GM12878 (cell line): ENCODE measurements around the gene PJA1. TPM values are rescaled to one million over a fixed set of nuclear protein-coding genes. Genes with fewer than 3 reads are reported as not detected.

Source experiments
- ATAC-seq: fragments of 200-7000 bp; cut with Tn5 transposase; 3 replicates; pipeline ENCODE4 v1.9.1; 2020; ENCODE audit warnings: mild to moderate bottlenecking, moderate library complexity
- BruUV-seq: library from RNA; stranded (reverse); fragments of 400-500 nt; replicated peaks from 2 replicates; lab custom pipeline; 2021; lab: Mats Ljungman, UMichigan
- CTCF ChIA-PET: fragments of 300-600 bp; sonication (Branson Sonifier 250); formaldehyde crosslinking; extraction: SDS; loops from one replicate; lab custom pipeline; 2021; ENCODE audit warnings: inconsistent platforms; lab: Yijun Ruan, JAX
- POLR2A ChIA-PET: fragments of 350-600 bp; formaldehyde crosslinking; extraction: SDS; loops from one replicate; lab custom pipeline; 2021; ENCODE audit warnings: inconsistent platforms; lab: Charles Lee
- RAD21 ChIA-PET: fragments of 300-600 bp; sonication (Branson Sonifier 250); formaldehyde crosslinking; loops from one replicate; lab custom pipeline; 2023; ENCODE audit warnings: antibody characterized with exemption; ENCODE audit not compliant: unreplicated experiment; lab: Charles Lee
- SMC1A ChIA-PET: fragments of 300-600 bp; sonication (Branson Sonifier 250); formaldehyde crosslinking; loops from one replicate; lab custom pipeline; 2023; ENCODE audit not compliant: unreplicated experiment, uncharacterized antibody; lab: Charles Lee
- DNase-seq: peaks from one replicate; pipeline ENCODE4 v3.0.0-alpha.2; 2011; ENCODE audit warnings: low read depth, low spot score
- FAIRE-seq: peaks from 3 replicates; lab custom pipeline; 2011; peaks lifted over from hg19 to GRCh38; lab: Jason Lieb, UNC
- H2AFZ ChIP-seq: 2 replicates; pipeline ENCODE4 v1.6.0; 2011; ENCODE audit warnings: low read depth, low read length, control low read depth; ENCODE audit not compliant: control insufficient read depth
- H3K27ac ChIP-seq: 2 replicates; pipeline ENCODE4 v1.5.1; 2011; ENCODE audit warnings: control low read depth; ENCODE audit not compliant: control insufficient read depth, insufficient read depth
- H3K27me3 ChIP-seq, 2 experiments: replicated peaks in 1 of 2; 2 replicates each; pipeline versions ENCODE4 v1.6.0 to v1.6.1; 2011; ENCODE audit warnings: low read length in 1 of 2; ENCODE audit not compliant: control insufficient read depth in 2 of 2, insufficient read depth in 2 of 2
- H3K36me3 ChIP-seq, 2 experiments: 2 replicates each; pipeline ENCODE4 v1.5.1; 2011; ENCODE audit warnings: low read length in 1 of 2; ENCODE audit not compliant: control insufficient read depth in 2 of 2, insufficient read depth in 2 of 2
- H3K4me1 ChIP-seq: 2 replicates; pipeline ENCODE4 v1.6.1; 2011; ENCODE audit warnings: mild to moderate bottlenecking, low read length, moderate library complexity, mixed read lengths; ENCODE audit not compliant: control insufficient read depth, insufficient read depth
- H3K4me2 ChIP-seq: 2 replicates; pipeline ENCODE4 v1.6.0; 2011; ENCODE audit warnings: control low read depth; ENCODE audit not compliant: control insufficient read depth, insufficient read depth
- H3K4me3 ChIP-seq: fragments of 200-600 bp; sonication (generic); 2 replicates; pipeline ENCODE4 v1.5.1; 2016
- H3K79me2 ChIP-seq: 2 replicates; pipeline ENCODE4 v1.6.0; 2011; ENCODE audit warnings: low read length; ENCODE audit not compliant: control insufficient read depth, insufficient read depth
- H3K9ac ChIP-seq: 2 replicates; pipeline ENCODE4 v1.8.0; 2011; ENCODE audit warnings: low read length, control low read depth, mixed read lengths; ENCODE audit not compliant: control insufficient read depth, insufficient read depth
- H3K9me3 ChIP-seq: replicated peaks from 3 replicates; pipeline ENCODE4 v1.5.1; 2011; ENCODE audit warnings: mild to moderate bottlenecking, low read length; ENCODE audit not compliant: control insufficient read depth, insufficient read depth
- H4K20me1 ChIP-seq: 2 replicates; pipeline ENCODE4 v1.6.0; 2011; ENCODE audit not compliant: control insufficient read depth, insufficient read depth
- BHLHE40 ChIP-seq, 2 experiments: fragments of 450-650 bp in 1 of 2; IDR thresholded peaks; 2 replicates each; pipeline ENCODE4 v1.6.1; 2011 to 2017; ENCODE audit warnings: low read depth in 2 of 2, borderline replicate concordance in 1 of 2, improper control_type of control experiment in 1 of 2, low read length in 1 of 2, mild to moderate bottlenecking in 1 of 2
- BRCA1 ChIP-seq: IDR thresholded peaks from 2 replicates; pipeline ENCODE4 v1.6.1; 2011; ENCODE audit warnings: low read depth, low read length, improper control_type of control experiment
- CEBPZ ChIP-seq: fragments of 150-350 bp; IDR thresholded peaks from 2 replicates; pipeline ENCODE4 v1.6.1; 2016; ENCODE audit warnings: low read depth, low read length
- CHD2 ChIP-seq: IDR thresholded peaks from 2 replicates; pipeline ENCODE4 v1.6.1; 2011; ENCODE audit warnings: low read depth, low read length, improper control_type of control experiment, borderline replicate concordance
- IKZF2 ChIP-seq, 2 experiments: fragments of 450-650 bp; IDR thresholded peaks; 2 replicates each; pipeline ENCODE4 v1.6.1; 2017; ENCODE audit warnings: mild to moderate bottlenecking in 2 of 2, moderate library complexity in 2 of 2
- NFYB ChIP-seq: IDR thresholded peaks from 2 replicates; pipeline ENCODE4 v1.6.1; 2011; ENCODE audit warnings: low read depth, mild to moderate bottlenecking, low read length, improper control_type of control experiment, moderate library complexity; ENCODE audit not compliant: insufficient read depth
- NRF1 ChIP-seq: conservative IDR thresholded peaks from 2 replicates; pipeline ENCODE4 v1.6.1; 2011; ENCODE audit warnings: mild to moderate bottlenecking, low read depth, low read length, improper control_type of control experiment
- PKNOX1 ChIP-seq: fragments of 450-650 bp; IDR thresholded peaks from 2 replicates; pipeline ENCODE4 v1.6.1; 2016; ENCODE audit warnings: mild to moderate bottlenecking
- PML ChIP-seq: IDR thresholded peaks from 2 replicates; pipeline ENCODE4 v1.6.1; 2012; ENCODE audit warnings: low read length, inconsistent platforms
- WGBS: methylation state at CpG from one replicate; pipeline ENCODE4 v1.1.6; 2016; ENCODE audit warnings: low lambda C conversion rate; ENCODE audit not compliant: insufficient replicate concordance, insufficient coverage; ENCODE audit errors: missing lambda C conversion rate; 5-methylcytosine and 5-hydroxymethylcytosine counted together
- in situ Hi-C: fragments of 300-500 bp; cut with MboI; formaldehyde crosslinking; loops from 9 replicates; pipeline ENCODE4 v1.14.3; 2018; ENCODE audit warnings: mixed read lengths
- intact Hi-C: fragments of 100-400 bp; cut with micrococcal nuclease; formaldehyde crosslinking; loops from one replicate; pipeline ENCODE4 v1.14.2; 2022; ENCODE audit not compliant: unreplicated experiment
- polyA plus RNA-seq, 11 experiments: library from polyadenylated mRNA; depleted of rRNA in 4 of 11; unstranded in 6 of 11; stranded (reverse) in 5 of 11; fragments of >200 nt; fragmentation: Nextera tagmentation in 4 of 11; fragmentation: Illumina TruSeq in 1 of 11; extraction: Ambion mirVana in 4 of 11; extraction: Trizol in 1 of 11; gene quantifications; 1 replicate in 1 of 11; 2 replicates in 10 of 11; pipeline versions ENCODE4 v1.2.1 to v1.2.3, GENCODE V29; 2011 to 2016; ENCODE audit warnings: inconsistent platforms in 2 of 11, missing spikeins in 2 of 11, low read depth in 1 of 11
- total RNA-seq, 4 experiments: library from RNA; depleted of rRNA in 3 of 4; stranded (reverse); fragments of >200 nt in 3 of 4; fragmentation: Illumina TruSeq in 1 of 4; extraction: Trizol in 1 of 4; gene quantifications; 2 replicates each; pipeline versions ENCODE4 v1.2.1 to v1.2.3, GENCODE V29; 2013 to 2021

PJA1 gene
- total and polyA plus RNA-seq, 10 of the 15 experiments (the other 5 are each of a cell fraction or from before 2014, with no cell fraction given) = 5.2 to 19.5 (median 10.8) TPM

GRCh38 chrX:69154051-69154450 is 11.2 kb downstream of the PJA1 start:
- no peak for ATAC-seq

More at GRCh38 chrX:69154051-69154450, 11.2 kb downstream of the PJA1 start:
- RAD21 ChIA-PET = no interaction called here
- Histone ChIP-seq H3K4me3 (no peak overlapping the region), H3K27ac (no peak overlapping the region), H3K27me3 (no peaks in the 10 kb centered on the region), H3K36me3 (no peaks in the 10 kb centered on the region), H3K9ac (no peak overlapping the region), H3K4me1 (no peaks in the 10 kb centered on the region), H3K79me2 (no peaks in the 10 kb centered on the region), H3K4me2 (no peak overlapping the region), H4K20me1 (no peaks in the 10 kb centered on the region), H2AFZ (no peak overlapping the region), H3K9me3 (no peaks in the 10 kb centered on the region)
- DNase-seq (no peak), FAIRE-seq (no peak)
- POLR2A ChIA-PET = no interaction called here
- in situ Hi-C loops (no loop called here), intact Hi-C loops (loop anchor here (10.0 kb wide), 3 partner anchors 131 to 329 kb away; partner anchors contain the start of gene EFNB1)
- 26% methylated on average over 6 of the region's 6 CpGs for WGBS
- no TSS peak for BruUV-seq
- CTCF ChIA-PET = no interaction called here
- no peak for TF ChIP-seq CEBPZ
- TF ChIP-seq PML = no peak
- no peak for TF ChIP-seq NRF1
- TF ChIP-seq IKZF2 (IDR thresholded peaks at IDR 0.05) = no peak
- no peak for TF ChIP-seq BHLHE40 (IDR thresholded peaks at IDR 0.05; ENCODE audit: borderline replicate concordance in 1 of 2, low read depth in 2 of 2, low read length in 1 of 2)
- no peak for TF ChIP-seq BRCA1
- no peak for TF ChIP-seq PKNOX1
- TF ChIP-seq NFYB = no peak
- no peak for TF ChIP-seq CHD2
- SMC1A ChIA-PET = no interaction called here
